ENCODE results near the gene DDOST.

DDOST gene

GRCh38 chr1:20661207-20662109 lies at the start of gene DDOST:
Gene DDOST (minus strand): TSS chr1:20661369. CDS start chr1:20661350, 19 bp downstream.
- peak; percentile 98 for DNase-seq

DNA sequence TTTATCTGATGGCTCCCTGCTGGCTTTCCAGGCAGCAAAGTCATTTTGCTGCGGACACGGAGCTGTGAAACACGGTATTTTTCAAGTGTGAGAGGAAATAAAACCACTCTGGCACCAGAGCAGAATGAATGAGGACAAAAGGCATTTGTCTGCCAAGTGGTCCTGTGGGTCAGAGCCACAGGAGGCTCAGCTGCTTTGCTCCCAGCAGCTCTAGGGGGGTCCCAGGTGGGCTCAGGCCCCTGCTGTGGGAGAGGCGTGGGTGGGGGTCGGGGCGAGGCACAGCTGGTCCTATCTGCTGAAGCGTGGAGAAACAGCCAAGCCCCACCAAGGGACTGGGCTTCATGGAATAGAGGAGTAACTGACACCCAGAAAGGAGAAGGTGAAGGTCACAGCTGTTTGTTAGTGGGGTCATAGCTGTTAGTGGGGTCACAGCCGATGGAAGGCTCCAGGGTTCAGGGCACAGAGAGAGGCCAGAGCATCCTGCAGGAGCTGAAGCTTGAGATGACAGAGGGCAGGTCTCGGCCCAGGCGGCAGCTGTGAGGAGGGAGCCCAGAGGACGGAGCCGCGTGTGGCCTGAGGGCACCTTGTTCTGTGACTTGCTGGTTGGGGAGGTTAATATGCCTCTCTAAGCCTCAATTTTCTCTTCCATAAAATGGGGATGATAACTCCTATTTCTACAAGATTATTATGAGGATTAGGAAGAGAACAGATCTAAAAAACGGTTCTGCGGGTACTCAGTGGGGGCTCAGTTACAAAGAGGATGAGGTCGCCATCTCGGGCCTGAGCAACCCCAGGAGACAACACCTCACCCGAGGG lies 49.5 kb upstream of the DDOST start:
- no peak for DNase-seq

DNA sequence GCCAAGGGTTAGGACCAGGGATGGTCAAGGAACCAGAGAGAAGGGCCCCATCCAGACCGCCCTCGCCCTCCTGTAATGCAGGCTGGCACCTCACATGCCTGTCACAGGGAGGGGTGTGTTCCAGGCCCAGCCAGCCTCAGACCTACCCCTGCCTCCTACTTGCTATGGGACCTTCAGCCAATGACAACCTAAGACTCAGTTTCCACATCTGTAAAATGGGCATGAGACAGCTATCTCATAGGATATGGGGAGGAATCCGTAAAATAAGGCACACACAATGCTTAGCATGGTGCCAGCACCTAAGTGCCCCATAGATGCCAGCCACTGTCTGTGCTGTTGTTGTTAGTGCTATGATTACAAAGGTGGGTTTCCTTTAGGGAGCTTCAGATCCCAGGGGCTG lies 48.7 kb upstream of the DDOST start:
- DNase-seq: no peak

DNA sequence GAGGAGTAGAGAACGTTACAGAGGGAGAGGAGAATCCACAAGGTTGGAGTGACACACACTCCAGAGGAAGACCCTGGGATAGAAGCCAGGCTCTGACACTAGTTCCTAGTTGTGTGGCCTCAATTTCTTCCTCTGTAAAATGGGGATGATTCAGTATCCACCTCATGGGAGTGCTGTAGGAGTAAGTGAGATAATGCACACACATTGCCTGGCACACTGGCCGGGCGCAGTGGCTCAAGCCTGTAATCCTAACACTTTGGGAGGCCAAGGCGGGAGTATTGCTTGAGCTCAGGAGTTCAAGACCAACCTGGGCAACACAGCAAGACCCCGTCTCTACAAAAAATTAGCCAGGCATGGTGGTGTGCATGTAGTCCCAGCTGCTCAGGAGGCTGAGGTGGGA lies 47.7 kb upstream of the DDOST start:
- no peak for DNase-seq

DNA sequence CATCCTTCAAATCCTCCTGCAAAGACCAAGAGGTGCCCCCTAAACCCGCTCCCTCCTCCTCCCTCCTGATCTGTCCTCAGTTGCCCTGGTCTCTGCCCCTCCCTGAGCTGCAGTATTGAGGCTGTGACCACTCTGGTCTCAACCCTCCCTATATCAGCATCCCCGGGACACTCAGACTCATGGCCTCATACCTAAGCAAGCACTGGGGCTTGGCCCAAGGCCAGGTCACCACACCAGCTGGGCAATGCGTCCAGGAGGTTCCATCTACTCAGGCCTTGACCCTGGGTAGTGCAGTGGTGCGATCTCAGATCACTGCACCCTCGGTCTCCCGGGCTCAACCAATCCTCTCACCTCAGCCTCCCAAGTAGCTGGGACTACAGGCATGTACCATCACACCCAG lies 46.9 kb upstream of the DDOST start:
- DNase-seq: no peak

GRCh38 chr1:20706841-20707240 lies 45.7 kb upstream of the DDOST start:
- peak in 1 of 2 experiments; percentile 21 for DNase-seq

GRCh38 chr1:20705203-20705755 lies 44.1 kb upstream of the DDOST start:
- no peak for DNase-seq

- DNase-seq: no peak
Measured at GRCh38 chr1:20704390-20705202, 43.4 kb upstream of the DDOST start.

- DNase-seq: no peak
Measured at GRCh38 chr1:20703124-20703756, 42.1 kb upstream of the DDOST start.

DNA sequence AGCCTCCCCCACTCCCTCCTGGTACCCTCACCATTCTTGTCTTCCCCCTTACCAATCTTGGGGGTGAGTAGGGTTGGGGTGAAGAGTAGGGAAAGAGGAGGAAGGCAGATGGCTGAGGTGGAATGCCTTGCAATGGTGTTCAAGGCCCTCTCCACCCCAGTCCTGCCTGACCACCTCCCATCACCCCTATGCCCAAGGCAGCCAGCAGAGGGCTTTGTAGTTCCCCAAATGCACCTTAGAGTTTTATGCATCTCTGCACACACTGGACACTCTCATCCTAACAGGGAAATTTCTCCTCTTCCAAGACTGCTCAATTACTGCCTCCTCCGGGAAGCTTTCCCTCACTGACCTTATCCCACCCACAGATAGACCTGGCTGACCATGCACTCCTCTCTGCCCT lies 41.2 kb upstream of the DDOST start:
- peak; percentile 12 to 28 for DNase-seq

GRCh38 chr1:20701847-20702246 lies 40.7 kb upstream of the DDOST start:
- no peak for DNase-seq

DNA sequence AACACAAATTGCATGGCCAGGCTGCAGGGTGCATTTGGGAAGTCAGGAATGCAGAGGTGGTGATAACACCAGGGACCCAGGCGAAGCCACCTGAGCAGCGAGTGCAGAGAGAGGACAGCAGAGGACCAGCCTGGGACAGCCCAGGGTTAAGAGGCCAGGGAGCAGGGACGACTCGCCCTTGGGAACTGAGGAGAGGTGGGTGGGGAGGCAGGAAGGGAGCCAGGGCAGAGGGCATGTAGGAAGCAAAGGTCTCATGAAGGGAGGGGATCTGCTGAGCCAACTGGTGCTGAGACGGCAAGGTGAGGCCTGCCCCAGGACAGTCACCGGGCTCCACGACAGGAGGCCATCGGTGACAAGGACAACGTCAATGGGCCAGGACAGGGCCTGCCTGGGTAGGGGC lies 40.3 kb upstream of the DDOST start:
- DNase-seq: no peak

- no peak for DNase-seq
Measured at GRCh38 chr1:20700636-20701215, 39.6 kb upstream of the DDOST start.

DNA sequence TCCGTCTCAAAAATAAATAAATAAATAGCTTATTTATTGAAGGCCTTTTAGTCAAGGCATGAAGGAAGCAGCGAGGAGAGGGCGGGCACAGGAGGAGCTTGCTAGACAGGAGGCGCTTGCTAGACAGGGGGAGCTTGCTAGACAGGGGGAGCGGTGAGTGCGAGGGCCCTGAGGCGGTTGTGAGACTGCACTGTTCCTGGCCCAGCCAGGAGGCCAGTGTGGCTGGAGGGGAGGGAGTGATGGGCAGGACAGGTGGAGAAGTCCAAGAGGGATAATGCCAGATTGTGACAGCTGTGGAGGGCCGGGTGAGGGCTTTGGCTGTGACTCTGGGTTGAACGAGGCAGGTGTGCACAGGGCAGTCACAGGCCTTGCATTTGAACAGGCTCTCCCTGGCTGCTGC lies 38.4 kb upstream of the DDOST start:
- no peak for DNase-seq

DNA sequence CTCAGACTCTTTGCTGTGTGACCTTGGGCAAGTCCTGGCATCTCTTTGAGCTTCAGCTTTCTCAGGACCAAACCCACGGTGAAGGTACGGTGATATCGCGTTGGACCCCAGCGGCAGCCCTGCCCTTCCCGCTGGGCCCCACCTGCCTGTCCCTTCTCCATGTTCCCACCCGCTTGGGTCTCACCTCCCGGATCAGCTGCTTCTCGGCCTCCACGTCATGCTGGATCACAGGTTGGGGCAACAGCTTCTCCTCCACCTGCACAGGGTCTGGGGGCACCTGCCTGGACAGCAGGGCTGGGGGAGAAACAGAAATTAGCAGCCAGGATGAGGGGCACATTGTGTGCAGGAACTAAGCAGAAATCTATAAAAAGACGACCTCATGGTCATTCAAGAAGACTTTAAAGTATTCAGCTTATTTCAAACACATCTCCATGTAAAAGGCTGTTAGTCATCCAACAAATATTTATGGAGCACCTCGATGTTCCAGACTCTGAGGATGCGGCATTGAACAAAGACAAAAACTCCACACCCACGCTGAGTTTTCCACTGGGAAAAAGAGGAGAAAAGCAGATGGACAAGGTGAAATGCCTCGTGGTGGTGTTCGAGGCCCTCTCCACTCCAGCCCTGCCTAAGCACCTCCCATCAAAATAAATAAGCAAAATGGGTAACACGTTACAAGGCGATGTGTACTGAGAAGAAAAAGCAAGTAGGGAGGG lies 37.2 kb upstream of the DDOST start:
- no peak for DNase-seq

GRCh38 chr1:20697563-20697962 lies 36.4 kb upstream of the DDOST start:
- DNase-seq: no peak

DNA sequence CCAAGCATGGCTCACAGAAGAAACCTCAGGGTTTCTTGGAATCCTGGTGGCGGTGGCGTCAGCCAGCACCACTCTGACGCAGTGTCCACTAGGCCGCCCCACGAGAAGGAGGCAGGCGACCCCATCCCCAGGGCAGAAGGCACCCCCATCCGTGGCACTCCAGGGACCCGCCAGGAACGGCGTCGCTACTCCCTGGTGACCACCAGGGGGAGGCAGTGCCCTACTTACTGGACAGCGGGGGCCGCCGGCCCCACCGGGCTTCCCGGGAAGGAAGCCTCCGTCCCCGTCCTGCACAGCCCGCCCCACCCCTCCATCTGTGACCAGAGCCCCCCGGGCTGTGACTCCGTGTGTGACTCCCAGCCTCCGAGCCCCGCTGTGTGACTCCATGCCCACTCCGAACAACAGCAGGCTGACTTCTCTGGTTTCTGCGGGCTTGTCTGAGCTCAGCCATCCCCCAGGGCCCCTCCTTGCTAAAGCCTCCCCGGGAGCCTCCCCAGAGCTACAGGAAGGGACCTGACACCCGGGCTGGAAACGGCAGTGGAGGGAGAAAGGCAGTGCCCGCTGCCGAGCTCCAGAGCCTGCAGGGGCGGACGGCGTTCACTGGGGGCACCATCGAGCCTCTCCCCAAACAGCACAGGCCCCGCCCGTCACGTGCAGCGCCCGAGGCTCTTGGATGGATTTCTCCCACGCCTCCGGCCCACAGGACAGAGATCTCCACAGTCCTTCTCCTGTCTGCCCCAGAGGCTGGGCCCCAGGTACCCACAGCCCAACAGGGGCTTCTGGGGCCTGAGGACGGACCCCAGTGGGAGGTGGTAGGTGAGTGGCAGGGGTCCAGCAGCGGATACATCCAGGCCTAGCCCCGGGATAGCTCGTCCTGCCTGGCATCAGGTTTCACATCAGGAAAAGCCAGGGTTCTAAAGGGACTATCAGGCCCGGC lies 35.5 kb upstream of the DDOST start:
- peak; percentile 86 for DNase-seq

DNA sequence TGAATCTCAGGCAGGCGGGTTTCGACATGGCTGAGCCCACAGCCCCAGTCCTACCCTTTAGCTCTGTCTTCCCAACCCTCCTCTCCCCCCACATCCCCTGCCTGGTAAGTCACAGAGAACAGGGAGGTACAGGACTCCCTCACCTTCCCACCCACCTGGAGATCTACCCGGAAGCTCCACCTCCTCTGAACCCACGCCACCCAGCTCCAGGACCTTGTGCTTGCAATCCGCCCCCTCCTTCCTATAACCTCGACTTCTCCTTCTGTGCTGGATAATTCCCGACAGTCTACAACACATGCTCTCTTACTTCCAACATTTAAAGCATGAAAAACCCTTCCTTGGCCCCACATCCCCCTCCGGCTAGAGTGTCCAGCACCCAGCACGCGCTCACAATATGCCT lies 34.3 kb upstream of the DDOST start:
- no peak for DNase-seq

DNA sequence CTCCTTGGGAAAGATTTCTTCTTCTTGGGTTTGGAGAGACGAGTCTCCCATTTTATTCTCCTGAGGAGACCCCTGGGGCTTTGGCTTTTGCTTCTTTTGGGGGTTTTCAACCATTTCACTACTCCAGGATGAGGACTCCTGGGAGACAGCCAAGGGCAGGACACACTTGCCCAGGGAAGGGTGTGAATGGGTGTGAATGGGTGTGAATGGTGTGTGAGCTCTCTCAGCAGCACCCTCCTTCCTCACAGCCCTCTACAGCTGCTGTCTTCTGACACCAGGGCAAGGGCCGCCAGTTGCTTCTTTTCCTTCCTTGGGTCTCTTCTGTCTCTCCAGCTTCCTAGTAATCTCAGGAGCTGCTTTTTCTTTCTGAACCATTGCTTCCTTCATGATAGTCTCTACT lies 32.5 kb upstream of the DDOST start:
- no peak for DNase-seq

GRCh38 chr1:20691872-20692271 lies 30.7 kb upstream of the DDOST start:
- DNase-seq: no peak

Measured in Kasumi-1 (cell line).